DOHH2 (cell line): Measurements from ENCODE around the gene UNC5A.

Source experiments
- H3F3A ChIP-seq: fragments of 200-600 bp; sonication (generic), shearing (Covaris generic); 2 replicates; pipeline ENCODE4 v1.6.0; 2016; ENCODE audit warnings: antibody characterized with exemption, mild to moderate bottlenecking; ENCODE audit not compliant: control insufficient read depth, insufficient read depth
- H3K27ac ChIP-seq: fragments of 200-600 bp; sonication (generic); 2 replicates; pipeline ENCODE4 v1.5.1; 2014; ENCODE audit warnings: low read depth, mild to moderate bottlenecking, low read length, moderate library complexity
- H3K27me3 ChIP-seq: fragments of 200-600 bp; sonication (generic); 2 replicates; pipeline ENCODE4 v1.6.1; 2014; ENCODE audit warnings: mild to moderate bottlenecking, low read length, mixed read lengths; ENCODE audit not compliant: control insufficient read depth
- H3K36me3 ChIP-seq: fragments of 200-600 bp; sonication (generic); 2 replicates; pipeline ENCODE4 v1.6.1; 2014; ENCODE audit warnings: mild to moderate bottlenecking, low read length, moderate library complexity, mixed read lengths; ENCODE audit not compliant: control insufficient read depth
- H3K4me1 ChIP-seq: fragments of 200-600 bp; sonication (generic); 2 replicates; pipeline ENCODE4 v1.6.1; 2014; ENCODE audit warnings: mild to moderate bottlenecking, low read length, mixed read lengths; ENCODE audit not compliant: control insufficient read depth
- H3K4me2 ChIP-seq: fragments of 200-600 bp; sonication (generic); 2 replicates; pipeline ENCODE4 v1.6.0; 2014; ENCODE audit warnings: mild to moderate bottlenecking, low read length, moderate library complexity
- H3K4me3 ChIP-seq: fragments of 200-600 bp; sonication (generic); 2 replicates; pipeline ENCODE4 v1.5.1; 2014; ENCODE audit warnings: mild to moderate bottlenecking, low read length, mixed read lengths
- H3K79me2 ChIP-seq: fragments of 200-600 bp; sonication (generic); 2 replicates; pipeline ENCODE4 v1.6.1; 2014; ENCODE audit warnings: mild to moderate bottlenecking, low read length, mixed read lengths; ENCODE audit not compliant: control insufficient read depth
- H3K9me2 ChIP-seq: fragments of 200-600 bp; sonication (generic); replicated peaks from 2 replicates; pipeline ENCODE4 v1.6.1; 2014; ENCODE audit warnings: mild to moderate bottlenecking, low read length, mixed read lengths; ENCODE audit not compliant: control insufficient read depth
- H3K9me3 ChIP-seq: fragments of 200-600 bp; sonication (generic); 2 replicates; pipeline ENCODE4 v1.6.1; 2014; ENCODE audit warnings: antibody characterized with exemption, low read length, mixed read lengths; ENCODE audit not compliant: control insufficient read depth, insufficient read depth
- H4K20me1 ChIP-seq: fragments of 200-600 bp; sonication (generic); 2 replicates; pipeline ENCODE4 v1.6.0; 2014; ENCODE audit warnings: low read depth, mild to moderate bottlenecking, antibody characterized with exemption, low read length, moderate library complexity; ENCODE audit not compliant: control insufficient read depth, insufficient read depth
- CTCF ChIP-seq: fragments of 200-600 bp; sonication (generic); IDR thresholded peaks from one replicate; pipeline ENCODE4 v1.5.1; 2014; ENCODE audit warnings: antibody characterized with exemption, mild to moderate bottlenecking, low read depth, low read length; ENCODE audit not compliant: poor library complexity, severe bottlenecking
- EZH2phosphoT487 ChIP-seq: fragments of 200-600 bp; sonication (generic); IDR thresholded peaks from 2 replicates; pipeline ENCODE4 v1.6.1; 2017; ENCODE audit warnings: borderline replicate concordance, mild to moderate bottlenecking, antibody characterized with exemption, low read length, moderate library complexity, mixed read lengths

UNC5A gene

GRCh38 chr5:176814836-176815438 lies 4.6 kb downstream of the UNC5A start:
- no peaks in the 10 kb centered on the region for H3K36me3 ChIP-seq
- peaks cover 7% of the 10 kb centered on the region; the same call in 1 of the 2 replicates for H3K4me1 ChIP-seq
- H3K9me2 ChIP-seq, result no peaks in the 10 kb centered on the region
- no peak overlapping the region for H3K4me3 ChIP-seq
- no peaks in the 10 kb centered on the region for H3F3A ChIP-seq
- no peaks in the 10 kb centered on the region for H4K20me1 ChIP-seq
- TF ChIP-seq CTCF, result no peak
- TF ChIP-seq EZH2phosphoT487, result no peak
- H3K27ac ChIP-seq, result no peak overlapping the region
- no peaks in the 10 kb centered on the region for H3K79me2 ChIP-seq
- no peak overlapping the region for H3K4me2 ChIP-seq
- peaks cover 76% of the 10 kb centered on the region for H3K27me3 ChIP-seq
- no peaks in the 10 kb centered on the region for H3K9me3 ChIP-seq

- Histone ChIP-seq H3K9me3 (no peaks in the 10 kb centered on the region), H4K20me1 (no peaks in the 10 kb centered on the region), H3K4me1 (peaks cover under 1% of the 10 kb centered on the region; the same call in 1 of the 2 replicates), H3K9me2 (no peaks in the 10 kb centered on the region), H3K27me3 (peaks cover 74% of the 10 kb centered on the region), H3K4me3 (no peak overlapping the region), H3F3A (no peaks in the 10 kb centered on the region), H3K36me3 (no peaks in the 10 kb centered on the region), H3K4me2 (no peak overlapping the region), H3K79me2 (no peaks in the 10 kb centered on the region), H3K27ac (no peak overlapping the region)
- TF ChIP-seq CTCF (no peak), EZH2phosphoT487 (no peak)
Observed at GRCh38 chr5:176816043-176816745, 5.8 kb downstream of the UNC5A start.

GRCh38 chr5:176816791-176817347 lies 6.5 kb downstream of the UNC5A start:
- Histone ChIP-seq H3K9me3 (no peaks in the 10 kb centered on the region), H3K79me2 (no peaks in the 10 kb centered on the region), H3K9me2 (no peaks in the 10 kb centered on the region), H3K36me3 (no peaks in the 10 kb centered on the region), H3K4me3 (no peak overlapping the region), H3K4me2 (no peak overlapping the region), H3K27me3 (peaks cover 67% of the 10 kb centered on the region), H3K4me1 (no peaks in the 10 kb centered on the region), H3K27ac (no peak overlapping the region), H3F3A (no peaks in the 10 kb centered on the region), H4K20me1 (no peaks in the 10 kb centered on the region)
- TF ChIP-seq CTCF (no peak), EZH2phosphoT487 (no peak)
